Measurements from ENCODE around the gene SDK2.

Gene SDK2

GRCh38 chr17:73642659-73643000 is 1.6 kb downstream of the SDK2 start:
- no peak for DNase-seq (ENCODE audit: low read depth)
- TF ChIP-seq, protein P1, sequence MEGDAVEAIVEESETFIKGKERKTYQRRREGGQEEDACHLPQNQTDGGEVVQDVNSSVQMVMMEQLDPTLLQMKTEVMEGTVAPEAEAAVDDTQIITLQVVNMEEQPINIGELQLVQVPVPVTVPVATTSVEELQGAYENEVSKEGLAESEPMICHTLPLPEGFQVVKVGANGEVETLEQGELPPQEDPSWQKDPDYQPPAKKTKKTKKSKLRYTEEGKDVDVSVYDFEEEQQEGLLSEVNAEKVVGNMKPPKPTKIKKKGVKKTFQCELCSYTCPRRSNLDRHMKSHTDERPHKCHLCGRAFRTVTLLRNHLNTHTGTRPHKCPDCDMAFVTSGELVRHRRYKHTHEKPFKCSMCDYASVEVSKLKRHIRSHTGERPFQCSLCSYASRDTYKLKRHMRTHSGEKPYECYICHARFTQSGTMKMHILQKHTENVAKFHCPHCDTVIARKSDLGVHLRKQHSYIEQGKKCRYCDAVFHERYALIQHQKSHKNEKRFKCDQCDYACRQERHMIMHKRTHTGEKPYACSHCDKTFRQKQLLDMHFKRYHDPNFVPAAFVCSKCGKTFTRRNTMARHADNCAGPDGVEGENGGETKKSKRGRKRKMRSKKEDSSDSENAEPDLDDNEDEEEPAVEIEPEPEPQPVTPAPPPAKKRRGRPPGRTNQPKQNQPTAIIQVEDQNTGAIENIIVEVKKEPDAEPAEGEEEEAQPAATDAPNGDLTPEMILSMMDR (IDR thresholded peaks at IDR 0.05; ENCODE audit: insufficient read depth, low read depth, low read length, missing control alignments): no peak
- H3K4me3 ChIP-seq (ENCODE audit: low read length): peak overlapping the region; percentile 65

DNA sequence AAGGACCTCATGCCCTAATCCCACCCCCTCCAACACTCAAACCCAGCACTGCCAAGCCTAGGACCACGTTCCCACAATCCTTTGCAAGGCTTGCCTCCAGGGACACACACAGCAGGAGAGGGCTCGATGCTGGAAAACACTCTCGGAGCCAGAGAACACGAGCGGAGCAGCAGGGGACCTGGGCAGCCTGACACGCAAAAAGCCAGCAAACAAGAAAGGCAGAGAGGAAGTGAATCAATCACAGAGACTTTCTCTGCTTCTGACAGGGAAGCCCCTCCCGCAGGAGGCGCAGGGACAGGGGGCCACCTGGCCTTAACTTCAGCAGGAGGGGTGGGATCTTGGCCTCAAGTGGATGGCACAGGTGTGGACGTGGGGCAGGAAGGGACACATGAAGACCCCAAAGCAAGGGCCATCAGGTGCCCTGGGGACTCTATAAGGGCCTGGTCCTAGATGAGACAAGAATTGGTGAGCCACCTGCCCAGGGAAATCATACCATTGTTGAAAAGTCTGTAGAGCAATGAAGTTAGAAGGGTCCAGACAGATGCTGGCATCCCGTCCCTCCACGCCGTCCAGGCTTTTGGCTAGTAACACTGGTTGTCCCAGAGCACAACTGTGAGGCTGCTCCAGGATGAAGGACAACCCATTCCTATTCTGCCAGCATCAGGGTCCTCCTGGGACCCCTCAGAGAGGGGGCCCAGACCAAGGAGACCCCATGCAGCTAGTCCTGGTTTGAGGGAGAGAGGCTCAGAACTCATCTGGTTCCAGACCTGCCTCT is 2.2 kb downstream of the SDK2 start:
- no peak for DNase-seq (ENCODE audit: low read depth)
- peak overlapping the region; percentile 65 for H3K4me3 ChIP-seq (ENCODE audit: low read length)
- TF ChIP-seq, protein P1 (IDR thresholded peaks at IDR 0.05; ENCODE audit: insufficient read depth, low read depth, low read length, missing control alignments): no peak

- DNase-seq (ENCODE audit: low read depth): no peak
- H3K4me3 ChIP-seq (ENCODE audit: low read length): no peak overlapping the region
- TF ChIP-seq, protein P1 (IDR thresholded peaks at IDR 0.05; ENCODE audit: insufficient read depth, low read depth, low read length, missing control alignments): no peak
These were observed 3.6 kb downstream of the SDK2 start for GRCh38 chr17:73640691-73641090.

DNA sequence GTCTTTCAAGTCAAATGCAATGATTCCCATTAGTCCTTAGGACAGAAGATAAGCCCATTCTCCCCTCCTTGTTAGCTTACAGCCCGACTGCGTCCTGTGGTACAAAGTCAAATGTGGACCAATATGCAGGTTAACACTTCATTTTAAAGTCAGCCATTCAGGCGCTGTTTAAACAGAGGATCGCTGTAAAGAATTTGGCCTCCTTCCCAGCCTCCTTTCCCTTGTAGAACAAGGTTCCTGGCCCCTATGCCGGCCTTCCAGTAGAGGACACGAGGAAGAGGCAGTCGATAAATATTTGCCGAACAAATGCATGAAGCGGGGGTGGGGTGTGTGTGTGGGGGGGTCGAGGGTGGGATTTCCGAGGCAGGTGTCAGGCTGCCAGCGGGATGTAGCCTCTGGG is 4.3 kb downstream of the SDK2 start:
- TF ChIP-seq, protein P1 (IDR thresholded peaks at IDR 0.05; ENCODE audit: insufficient read depth, low read depth, low read length, missing control alignments): no peak
- no peak overlapping the region for H3K4me3 ChIP-seq (ENCODE audit: low read length)
- DNase-seq (ENCODE audit: low read depth): no peak

GRCh38 chr17:73639322-73639721 is 4.9 kb downstream of the SDK2 start:
- peak; percentile 42 for DNase-seq (ENCODE audit: low read depth)
- no peak overlapping the region for H3K4me3 ChIP-seq (ENCODE audit: low read length)
- TF ChIP-seq, protein P1 (IDR thresholded peaks at IDR 0.05; ENCODE audit: insufficient read depth, low read depth, low read length, missing control alignments): no peak

DNA sequence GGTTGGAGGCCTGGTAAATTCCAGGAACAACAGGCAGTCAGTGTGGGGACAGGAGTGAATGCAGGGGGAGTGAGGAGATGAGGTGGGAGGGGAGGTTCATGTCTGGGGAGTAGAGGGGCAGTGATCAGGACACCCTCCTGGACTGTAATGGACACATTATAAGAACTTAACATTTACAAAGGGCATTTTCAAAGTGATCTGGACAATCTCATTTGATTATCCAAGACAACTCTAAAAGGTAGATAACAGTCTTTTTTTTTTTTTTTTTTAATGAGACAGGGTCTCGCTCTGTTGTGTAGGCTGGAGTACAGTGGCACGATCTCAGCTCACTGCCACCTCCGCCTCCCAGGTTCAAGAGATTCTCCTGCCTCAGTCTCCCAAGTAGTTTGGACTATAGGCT is 5.7 kb downstream of the SDK2 start:
- no peak overlapping the region for H3K4me3 ChIP-seq (ENCODE audit: low read length)
- TF ChIP-seq, protein P1 (IDR thresholded peaks at IDR 0.05; ENCODE audit: insufficient read depth, low read depth, low read length, missing control alignments): no peak

GRCh38 chr17:73637866-73638265 is 6.4 kb downstream of the SDK2 start:
- no peak overlapping the region for H3K4me3 ChIP-seq (ENCODE audit: low read length)
- no peak for DNase-seq (ENCODE audit: low read depth)
- TF ChIP-seq, protein P1 (IDR thresholded peaks at IDR 0.05; ENCODE audit: insufficient read depth, low read depth, low read length, missing control alignments): no peak

More for the DNA sequence above, 5.7 kb downstream of the SDK2 start:
- no peak for DNase-seq (ENCODE audit: low read depth)

Data from epithelial cell of esophagus (primary cell).